ENCODE measurements around the gene SLC12A7.

SLC12A7 gene

DNA sequence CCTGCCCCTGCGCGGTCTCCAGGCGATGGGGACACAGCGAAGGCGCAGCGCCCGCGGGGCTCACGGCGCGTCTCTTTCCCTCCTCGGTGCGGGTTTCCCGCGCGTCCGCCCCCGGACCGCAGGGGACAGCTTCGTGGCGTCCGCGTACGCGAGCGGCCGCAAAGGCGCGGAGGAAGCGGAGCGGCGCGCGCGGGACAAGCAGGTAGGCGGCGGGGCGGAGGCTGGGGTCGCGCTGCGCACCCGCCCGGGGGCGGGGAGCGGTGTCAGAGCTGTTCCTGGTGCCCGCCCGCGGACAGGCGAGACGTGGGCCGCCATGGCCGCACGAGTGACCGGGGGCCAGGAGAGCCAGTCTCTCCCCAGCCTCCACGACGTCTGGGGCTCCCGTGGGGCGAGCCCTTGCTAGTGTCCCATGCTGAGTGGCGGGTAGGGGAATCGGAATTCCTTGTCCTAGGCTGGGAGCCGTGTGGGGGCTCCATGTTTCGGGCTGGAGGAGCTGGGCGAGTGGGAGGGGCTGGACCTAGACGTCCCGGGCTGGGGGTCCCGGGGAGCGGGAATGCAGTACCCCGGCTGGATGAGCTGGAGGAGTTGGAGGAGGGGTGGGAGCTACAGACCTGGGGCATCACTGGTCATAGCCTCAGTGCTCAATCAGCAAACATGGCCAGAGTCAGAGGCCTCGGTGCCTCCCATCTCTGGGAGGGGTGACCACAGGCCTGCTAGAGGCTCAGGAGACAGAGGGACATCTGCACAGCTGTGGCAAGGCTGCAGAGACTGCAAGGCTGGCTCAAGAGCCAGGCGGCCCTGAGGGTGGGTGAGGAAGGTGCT lies 102.3 kb downstream of the SLC12A7 start:
- Histone ChIP-seq H3K36me3 (no peaks in the 10 kb centered on the region), H3K27me3 (peaks cover 0 to 98% of the 10 kb centered on the region in 2 donors), H3K4me1 (peaks cover 0 to 33% (median 23%) of the 10 kb centered on the region in 4 donors), H3K9me3 (no peaks in the 10 kb centered on the region), H3K27ac (no peak overlapping the region), H3K4me3 (peak overlapping the region; percentile 15 to 51)
- intact Hi-C loops (cut with DNase I; ENCODE audit: low total_unique reads) = no loop called here
- peak; percentile 3 to 48 for DNase-seq
- no peak for TF ChIP-seq CTCF (IDR thresholded peaks at IDR 0.05)

- Histone ChIP-seq H3K4me1 (peaks cover 0 to 41% (median 28%) of the 10 kb centered on the region in 4 donors), H3K27me3 (peaks cover 0 to 100% of the 10 kb centered on the region in 2 donors), H3K36me3 (no peaks in the 10 kb centered on the region), H3K4me3 (peak within 1 kb of the TSS; percentile 15 to 51), H3K9me3 (no peaks in the 10 kb centered on the region), H3K27ac (no peak within 1 kb of the TSS)
- intact Hi-C loops (cut with DNase I; ENCODE audit: low total_unique reads) = no loop called here
- peak; percentile 17 to 60 for DNase-seq
- peak; percentile 29 to 38 for TF ChIP-seq CTCF (IDR thresholded peaks at IDR 0.05)
Observed at GRCh38 chr5:1008451-1009358, 103.2 kb downstream of the SLC12A7 start, which contains the start of gene NKD2. Gene NKD2 (plus strand): TSS chr5:1008802. CDS start chr5:1009058, 256 bp downstream.

GRCh38 chr5:1007681-1008450 lies 104.0 kb downstream of the SLC12A7 start:
- intact Hi-C loops (cut with DNase I; ENCODE audit: low total_unique reads) = no loop called here
- H3K36me3 ChIP-seq = no peaks in the 10 kb centered on the region
- H3K4me3 ChIP-seq = no peak overlapping the region
- H3K4me1 ChIP-seq = peaks cover 0 to 45% (median 28%) of the 10 kb centered on the region in 4 donors
- DNase-seq = peak in 1 of 2 donors; percentile 61
- peaks cover 0 to 93% of the 10 kb centered on the region in 2 donors for H3K27me3 ChIP-seq
- H3K27ac ChIP-seq = no peak overlapping the region
- TF ChIP-seq CTCF (IDR thresholded peaks at IDR 0.05) = no peak
- no peaks in the 10 kb centered on the region for H3K9me3 ChIP-seq

DNA sequence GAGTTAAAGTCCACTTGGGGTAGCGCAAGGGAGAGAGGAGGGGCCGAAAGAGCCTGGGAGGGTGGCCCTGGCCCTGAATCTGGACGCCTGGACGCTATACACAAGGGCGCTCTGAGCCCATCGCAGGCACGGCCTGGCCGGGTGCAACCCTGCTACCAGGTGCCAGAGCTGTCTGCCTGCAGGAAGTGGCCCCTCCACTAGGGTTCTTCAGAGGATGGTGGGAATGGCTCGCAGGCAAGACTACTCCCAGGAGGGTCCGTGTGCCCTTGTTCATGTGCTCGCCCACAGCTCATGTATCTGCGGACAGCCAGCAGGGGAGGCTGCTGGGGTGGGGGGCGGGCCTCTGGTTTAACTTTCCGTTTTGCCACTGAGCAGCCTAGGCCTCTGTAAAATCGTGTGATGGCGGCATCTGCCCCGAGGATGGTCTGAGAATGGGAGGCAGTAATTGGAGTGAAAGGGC lies 104.6 kb downstream of the SLC12A7 start:
- no peak for TF ChIP-seq CTCF (IDR thresholded peaks at IDR 0.05)
- intact Hi-C loops (cut with DNase I; ENCODE audit: low total_unique reads) = no loop called here
- peak; percentile 14 to 54 for DNase-seq

GRCh38 chr5:1006656-1007071 lies 105.2 kb downstream of the SLC12A7 start:
- H3K4me3 ChIP-seq = no peak overlapping the region
- DNase-seq = peak; percentile 11 to 52
- TF ChIP-seq CTCF (IDR thresholded peaks at IDR 0.05) = no peak
- no peaks in the 10 kb centered on the region for H3K36me3 ChIP-seq
- no peak overlapping the region for H3K27ac ChIP-seq
- H3K9me3 ChIP-seq = no peaks in the 10 kb centered on the region
- peaks cover 0 to 45% (median 28%) of the 10 kb centered on the region in 4 donors for H3K4me1 ChIP-seq
- H3K27me3 ChIP-seq = peaks cover 0 to 81% of the 10 kb centered on the region in 2 donors
- intact Hi-C loops (cut with DNase I; ENCODE audit: low total_unique reads) = no loop called here

More for the DNA sequence above, 104.6 kb downstream of the SLC12A7 start:
- H3K9me3 ChIP-seq = no peaks in the 10 kb centered on the region
- H3K4me1 ChIP-seq = peaks cover 0 to 45% (median 28%) of the 10 kb centered on the region in 4 donors
- no peak overlapping the region for H3K4me3 ChIP-seq
- H3K27me3 ChIP-seq = peaks cover 0 to 87% of the 10 kb centered on the region in 2 donors
- H3K36me3 ChIP-seq = no peaks in the 10 kb centered on the region
- H3K27ac ChIP-seq = no peak overlapping the region
